ENCODE results near the gene PAPPA.

PAPPA gene

GRCh38 chr9:116179568-116179967 is 26.0 kb downstream of the PAPPA start:
- TF ChIP-seq ZEB2 (tag by site-specific recombination; IDR thresholded peaks at IDR 0.05) (no peak), ZIC2 (tag by site-specific recombination; IDR thresholded peaks at IDR 0.05) (no peak), YY2 (tag by site-specific recombination; IDR thresholded peaks at IDR 0.05) (no peak), IKZF3 (tag by site-specific recombination; IDR thresholded peaks at IDR 0.05) (no peak), KLF7 (tag by site-specific recombination; IDR thresholded peaks at IDR 0.05; ENCODE audit: borderline replicate concordance) (no peak), OVOL3 (tag by site-specific recombination; IDR thresholded peaks at IDR 0.05) (no peak)
- ChIA-PET POLR2A (no interaction called here), CTCF (interaction anchor here (1.2 to 1.3 kb wide), 2 partner anchors 16 to 30 kb away, joined by 3 to 4 read pairs; no protein-coding TSS in a partner anchor)
- no peaks in the 10 kb centered on the region for H3K36me3 ChIP-seq (ENCODE audit: control insufficient read depth in 2 of 2, insufficient read depth in 1 of 2, low read length in 2 of 2)
- H3K4me1 ChIP-seq (ENCODE audit: control insufficient read depth, insufficient read depth, low read length), result peaks cover 4% of the 10 kb centered on the region; the same call in 1 of the 2 replicates
- no peak overlapping the region for H3K27ac ChIP-seq (ENCODE audit: extremely low read depth, low read depth, low read length)
- no peak overlapping the region for H3K4me3 ChIP-seq (ENCODE audit: low read depth, low read length)
- H3K9me3 ChIP-seq (ENCODE audit: control insufficient read depth, insufficient read depth, low read depth, low read length), result no peaks in the 10 kb centered on the region

GRCh38 chr9:116181853-116182610 is 28.4 kb downstream of the PAPPA start:
- H3K36me3 ChIP-seq (ENCODE audit: control insufficient read depth in 2 of 2, insufficient read depth in 1 of 2, low read length in 2 of 2), result no peaks in the 10 kb centered on the region
- no peaks in the 10 kb centered on the region for H3K9me3 ChIP-seq (ENCODE audit: control insufficient read depth, insufficient read depth, low read depth, low read length)
- H3K27ac ChIP-seq (ENCODE audit: extremely low read depth, low read depth, low read length), result no peak overlapping the region
- CTCF ChIA-PET, result interaction anchor here (0.7 kb wide), 2 partner anchors 18 to 314 kb away, joined by 3 to 4 read pairs; no protein-coding TSS in a partner anchor
- H3K4me1 ChIP-seq (ENCODE audit: control insufficient read depth, insufficient read depth, low read length), result peaks cover 4% of the 10 kb centered on the region; the same call in 1 of the 2 replicates
- TF ChIP-seq ZBTB11 (tag by site-specific recombination; conservative IDR thresholded peaks at IDR 0.05; ENCODE audit: low read depth) (no peak), ZNF155 (tag by site-specific recombination; IDR thresholded peaks at IDR 0.05) (no peak), ZNF140 (tag by site-specific recombination; IDR thresholded peaks at IDR 0.05) (no peak), ZNF10 (tag by site-specific recombination; IDR thresholded peaks at IDR 0.05) (no peak), PRDM2 (tag by site-specific recombination; IDR thresholded peaks at IDR 0.05; ENCODE audit: borderline replicate concordance) (no peak), ZNF169 (tag by site-specific recombination; IDR thresholded peaks at IDR 0.05) (no peak), ZNF473 (tag by site-specific recombination; IDR thresholded peaks at IDR 0.05) (no peak), KLF10 (tag by site-specific recombination; IDR thresholded peaks at IDR 0.05) (no peak), ZNF549 (tag by site-specific recombination; IDR thresholded peaks at IDR 0.05) (no peak), ZNF354C (tag by site-specific recombination; IDR thresholded peaks at IDR 0.05; ENCODE audit: borderline replicate concordance, low read depth) (no peak), ZNF624 (tag by site-specific recombination; IDR thresholded peaks at IDR 0.05) (no peak), GLIS1 (tag by site-specific recombination; IDR thresholded peaks at IDR 0.05) (no peak), GFI1B (tag by site-specific recombination; IDR thresholded peaks at IDR 0.05) (no peak), ZFP69B (tag by site-specific recombination; IDR thresholded peaks at IDR 0.05) (no peak)
- TF ChIP-seq, protein P1, sequence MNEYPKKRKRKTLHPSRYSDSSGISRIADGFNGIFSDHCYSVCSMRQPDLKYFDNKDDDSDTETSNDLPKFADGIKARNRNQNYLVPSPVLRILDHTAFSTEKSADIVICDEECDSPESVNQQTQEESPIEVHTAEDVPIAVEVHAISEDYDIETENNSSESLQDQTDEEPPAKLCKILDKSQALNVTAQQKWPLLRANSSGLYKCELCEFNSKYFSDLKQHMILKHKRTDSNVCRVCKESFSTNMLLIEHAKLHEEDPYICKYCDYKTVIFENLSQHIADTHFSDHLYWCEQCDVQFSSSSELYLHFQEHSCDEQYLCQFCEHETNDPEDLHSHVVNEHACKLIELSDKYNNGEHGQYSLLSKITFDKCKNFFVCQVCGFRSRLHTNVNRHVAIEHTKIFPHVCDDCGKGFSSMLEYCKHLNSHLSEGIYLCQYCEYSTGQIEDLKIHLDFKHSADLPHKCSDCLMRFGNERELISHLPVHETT (tag by site-specific recombination; IDR thresholded peaks at IDR 0.05), result no peak
- TF ChIP-seq, protein P2, sequence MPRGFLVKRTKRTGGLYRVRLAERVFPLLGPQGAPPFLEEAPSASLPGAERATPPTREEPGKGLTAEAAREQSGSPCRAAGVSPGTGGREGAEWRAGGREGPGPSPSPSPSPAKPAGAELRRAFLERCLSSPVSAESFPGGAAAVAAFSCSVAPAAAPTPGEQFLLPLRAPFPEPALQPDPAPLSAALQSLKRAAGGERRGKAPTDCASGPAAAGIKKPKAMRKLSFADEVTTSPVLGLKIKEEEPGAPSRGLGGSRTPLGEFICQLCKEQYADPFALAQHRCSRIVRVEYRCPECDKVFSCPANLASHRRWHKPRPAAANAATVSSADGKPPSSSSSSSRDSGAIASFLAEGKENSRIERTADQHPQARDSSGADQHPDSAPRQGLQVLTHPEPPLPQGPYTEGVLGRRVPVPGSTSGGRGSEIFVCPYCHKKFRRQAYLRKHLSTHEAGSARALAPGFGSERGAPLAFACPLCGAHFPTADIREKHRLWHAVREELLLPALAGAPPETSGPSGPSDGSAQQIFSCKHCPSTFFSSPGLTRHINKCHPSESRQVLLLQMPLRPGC (tag by site-specific recombination; IDR thresholded peaks at IDR 0.05), result no peak
- H3K4me3 ChIP-seq (ENCODE audit: low read depth, low read length), result no peak overlapping the region
- POLR2A ChIA-PET, result no interaction called here

All from HEK293 (cell line).